Psoas muscle (tissue), 8 donors: Measurements from ENCODE around the gene TRPC4AP. TPM values are rescaled to one million over a fixed set of nuclear protein-coding genes. Genes with fewer than 3 reads are reported as not detected.
A peak's percentile ranks its signal among the peaks of the same experiment; 100 is the strongest.

Source experiments
- ATAC-seq, 4 donors: fragments of 200-7000 bp; cut with Tn5 transposase; one replicate each; pipeline ENCODE4 v1.9.1; 2020; ENCODE audit warnings: moderate library complexity in 3 of 4, mild to moderate bottlenecking in 2 of 4
- DNase-seq, 2 donors: peaks; one replicate each; pipeline ENCODE4 v3.0.0-alpha.2; 2020
- H3K27ac ChIP-seq: fragments of 200-600 bp; one replicate; pipeline ENCODE4 v1.8.0; 2022
- H3K27me3 ChIP-seq, 3 donors: fragments of 200-600 bp in 1 of 3; one replicate each; pipeline versions ENCODE4 v1.6.1 to v1.8.0; 2013 to 2022; ENCODE audit warnings: low read length in 2 of 3, mild to moderate bottlenecking in 2 of 3, moderate library complexity in 1 of 3; ENCODE audit not compliant: insufficient read depth in 3 of 3
- H3K36me3 ChIP-seq, 2 donors: fragments of 200-600 bp in 1 of 2; one replicate each; pipeline versions ENCODE4 v1.6.1 to v1.8.0; 2013 to 2022; ENCODE audit warnings: low read depth in 1 of 2, mild to moderate bottlenecking in 1 of 2, moderate library complexity in 1 of 2; ENCODE audit not compliant: insufficient read depth in 1 of 2
- H3K4me1 ChIP-seq: fragments of 200-600 bp; one replicate; pipeline ENCODE4 v1.8.0; 2022
- H3K4me3 ChIP-seq: fragments of 200-600 bp; one replicate; pipeline ENCODE4 v1.8.0; 2022; ENCODE audit warnings: mild to moderate bottlenecking
- H3K9me3 ChIP-seq: fragments of 200-600 bp; one replicate; pipeline ENCODE4 v1.8.0; 2022
- CTCF ChIP-seq: fragments of 200-600 bp; IDR thresholded peaks from one replicate; pipeline ENCODE4 v1.8.0; 2022; ENCODE audit warnings: antibody characterized with exemption
- WGBS, 3 donors: extraction: QIAGEN DNeasy Blood & Tissue Kit; methylation state at CpG; one replicate each; pipeline versions ENCODE4 v1.1.6 to v1.1.7; 2013; 5-methylcytosine and 5-hydroxymethylcytosine counted together
- intact Hi-C, 2 donors: fragments of 100-400 bp; cut with DNase I; formaldehyde crosslinking; loops; one replicate each; pipeline versions ENCODE4 v1.11.0 to v1.14.2; 2022
- polyA plus RNA-seq, 3 donors: library from polyadenylated mRNA; stranded (reverse); fragments of 200-250 nt; gene quantifications; one replicate each; pipeline ENCODE4 v1.2.3, GENCODE V29; 2013
- total RNA-seq, 4 donors: library from RNA; stranded (reverse); fragmentation: NEBNext Ultra II Directional in 2 of 4; extraction: Animal tissue kit (Norgen Biotek cat#: 25700) in 2 of 4; gene quantifications; one replicate each; pipeline versions ENCODE4 v1.2.1 to v1.2.4, GENCODE V29; 2021 to 2023
- donor health status: healthy with polysubstance abuse.
- donor health status: DM: no; HTN: no; CAD: no; lungs with moderate emphysema.
- donor health status: Bipolar disorder and iron deficiency.
- donor health status: healthy.
- donor health status: DM: yes; HTN: yes; CAD: no.
- donor health status: DM: no; HTN: no; CAD: no.
- donor health status: DM: no; HTN: no; CAD: no.
- donor health status: DM: yes; HTN: yes; CAD: no.

The TRPC4AP gene
- total and polyA plus RNA-seq, 7 donors: 36.0 to 62.3 (median 51.7) TPM

DNA sequence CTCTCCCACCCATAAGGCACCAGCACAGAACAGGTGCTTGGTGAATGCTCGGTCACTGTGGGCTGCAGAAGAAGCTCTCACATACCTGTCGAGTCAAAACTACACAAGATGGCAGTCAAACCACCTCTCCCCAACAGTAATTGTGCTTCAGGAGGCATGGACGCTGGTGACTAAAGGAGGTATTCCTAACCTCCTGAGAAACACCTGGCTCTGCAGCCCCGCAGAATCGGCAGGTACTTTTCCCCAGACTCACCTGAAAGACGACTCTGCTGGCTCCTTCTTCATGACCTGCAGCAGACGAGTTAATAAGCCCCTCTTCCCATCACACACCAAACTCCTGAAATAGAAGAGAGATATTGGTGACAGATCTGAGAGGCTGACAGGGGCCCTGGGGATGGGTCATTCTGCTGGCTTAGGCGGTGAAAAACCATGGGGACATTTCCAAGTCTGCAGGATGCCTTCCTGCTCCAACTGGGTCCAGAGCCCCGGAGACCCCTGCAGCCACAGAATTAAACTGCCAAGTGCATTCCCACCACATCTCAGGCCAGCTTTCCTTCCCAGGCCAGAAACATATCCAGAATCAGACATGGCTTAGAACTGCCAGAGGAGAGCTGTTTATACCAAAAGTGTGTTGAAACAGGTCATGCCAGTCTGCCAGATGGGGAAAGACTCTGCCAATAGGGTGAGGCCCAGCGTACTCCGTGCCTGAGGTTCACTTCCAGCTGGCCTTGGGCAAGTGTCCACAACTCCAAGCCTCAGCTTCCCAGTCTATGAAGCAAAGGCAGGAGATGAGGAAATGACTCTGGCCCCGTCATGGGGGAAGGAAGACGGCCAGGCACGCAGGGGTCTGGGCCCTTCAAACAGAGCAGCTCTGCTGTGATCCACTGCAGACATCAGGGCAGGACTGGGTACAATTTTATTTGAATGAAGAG, 83.9 kb downstream of the TRPC4AP start:
- no peak overlapping the region for H3K4me3 ChIP-seq
- H3K27ac ChIP-seq: peak overlapping the region; percentile 83
- WGBS, 3 donors: 54 to 69% (median 56%) methylated on average over 14 of the region's 14 CpGs
- peak; percentile 83 to 92 for DNase-seq
- peaks cover 17% of the 10 kb centered on the region for H3K4me1 ChIP-seq
- intact Hi-C loops: no loop called here
- no peak for TF ChIP-seq CTCF
- H3K9me3 ChIP-seq: no peaks in the 10 kb centered on the region
- H3K27me3 ChIP-seq: no peaks in the 10 kb centered on the region
- ATAC-seq: peak; percentile 86 to 90 (median 88)
- peaks cover 7 to 98% of the 10 kb centered on the region in 2 donors for H3K36me3 ChIP-seq

- DNase-seq: peak; percentile 7 to 44
- 87 to 95% (median 89%) methylated on average over 12 of the region's 12 CpGs for WGBS, 3 donors
- H3K27me3 ChIP-seq: no peaks in the 10 kb centered on the region
- TF ChIP-seq CTCF: no peak
- H3K4me3 ChIP-seq: no peak overlapping the region
- no peak for ATAC-seq
- H3K4me1 ChIP-seq: peaks cover 17% of the 10 kb centered on the region
- intact Hi-C loops: no loop called here
- peaks cover 5 to 98% of the 10 kb centered on the region in 2 donors for H3K36me3 ChIP-seq
- H3K9me3 ChIP-seq: no peaks in the 10 kb centered on the region
- H3K27ac ChIP-seq: peak overlapping the region; percentile 83
These were observed 84.7 kb downstream of the TRPC4AP start for GRCh38 chr20:35007891-35008290.

- Histone ChIP-seq H3K36me3 (peaks cover 5 to 98% of the 10 kb centered on the region in 2 donors), H3K27ac (peak overlapping the region; percentile 83), H3K4me3 (no peak overlapping the region), H3K27me3 (no peaks in the 10 kb centered on the region), H3K9me3 (no peaks in the 10 kb centered on the region), H3K4me1 (peaks cover 17% of the 10 kb centered on the region)
- 76 to 86% (median 78%) methylated on average over 9 of the region's 9 CpGs for WGBS, 3 donors
- no peak for TF ChIP-seq CTCF
- ATAC-seq (no peak), DNase-seq (peak in 1 of 2 donors; percentile 3)
- intact Hi-C loops: no loop called here
These were observed 85.2 kb downstream of the TRPC4AP start for GRCh38 chr20:35007413-35007812.

- DNase-seq: peak; percentile 0 to 43
- ATAC-seq: no peak
- TF ChIP-seq CTCF: no peak
- Histone ChIP-seq H3K4me3 (no peak overlapping the region), H3K9me3 (no peaks in the 10 kb centered on the region), H3K4me1 (peaks cover 17% of the 10 kb centered on the region), H3K36me3 (peaks cover 5 to 98% of the 10 kb centered on the region in 2 donors), H3K27me3 (no peaks in the 10 kb centered on the region), H3K27ac (no peak overlapping the region)
- WGBS, 3 donors: 82 to 89% (median 84%) methylated on average over 4 of the region's 4 CpGs
- intact Hi-C loops: no loop called here
These were observed 86.1 kb downstream of the TRPC4AP start for GRCh38 chr20:35006531-35006971.
